OCI-LY1 (cell line): ENCODE measurements around the gene CCDC83.
"Not testable (repeated sequence)": the region's sequence is repeated elsewhere in the genome, so short reads cannot be mapped to it uniquely, and the experiment has no call there.

Experiments used
- CTCF ChIP-seq: fragments of 200-600 bp; sonication (generic), shearing (Covaris generic); IDR thresholded peaks from 2 replicates; pipeline ENCODE4 v1.5.1; 2017; ENCODE audit warnings: mild to moderate bottlenecking, antibody characterized with exemption, low read length, moderate library complexity, mixed read lengths
- EZH2 ChIP-seq: fragments of 200-600 bp; sonication (generic), shearing (Covaris generic); IDR thresholded peaks from 2 replicates; pipeline ENCODE4 v1.8.0; 2017; ENCODE audit warnings: borderline replicate concordance, mixed run types, mild to moderate bottlenecking, antibody characterized with exemption, low read length, moderate library complexity, mixed read lengths

DNA sequence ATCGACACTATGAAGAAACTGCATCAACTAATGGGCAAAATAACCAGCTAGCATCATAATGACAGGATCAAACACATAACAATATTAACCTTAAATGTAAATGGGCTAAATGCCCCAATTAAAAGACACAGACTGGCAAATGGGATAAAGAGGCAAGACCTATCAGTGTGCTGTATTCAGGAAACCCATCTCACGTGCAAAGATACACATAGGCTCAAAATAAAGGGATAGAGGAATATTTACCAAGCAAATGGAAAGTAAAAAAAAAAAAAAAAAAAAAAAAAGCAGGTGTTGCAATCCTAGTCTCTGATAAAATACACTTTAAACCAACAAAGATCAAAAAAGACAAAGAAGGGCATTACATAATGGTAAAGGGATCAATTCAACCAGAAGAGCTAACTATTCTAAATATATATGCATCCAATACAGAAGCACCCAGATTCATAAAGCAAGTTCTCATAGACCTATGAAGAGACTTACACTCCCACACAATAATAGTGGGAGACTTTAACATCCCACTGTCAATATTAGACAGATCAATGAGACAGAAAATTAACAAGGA lies 71.6 kb downstream of the CCDC83 start:
- not testable (repeated sequence) for TF ChIP-seq CTCF, EZH2
